Parathyroid adenoma (tissue), 2 donors: ENCODE measurements around the gene GRAPL.
"Not testable (repeated sequence)": the region's sequence is repeated elsewhere in the genome, so short reads cannot be mapped to it uniquely, and the experiment has no call there.

Experiments
- H2AFZ ChIP-seq: fragments of 300-600 bp; sonication (generic); one replicate; pipeline ENCODE4 v1.7.0; 2017; ENCODE audit warnings: antibody characterized with exemption, mild to moderate bottlenecking
- H3K27ac ChIP-seq: fragments of 300-600 bp; sonication (generic); one replicate; pipeline ENCODE4 v1.7.0; 2017
- H3K27me3 ChIP-seq: fragments of 300-600 bp; sonication (generic); one replicate; pipeline ENCODE4 v1.7.0; 2017; ENCODE audit warnings: low read length; ENCODE audit not compliant: control insufficient read depth, insufficient read depth
- H3K36me3 ChIP-seq: fragments of 300-600 bp; sonication (generic); one replicate; pipeline ENCODE4 v1.7.0; 2017; ENCODE audit warnings: low read length; ENCODE audit not compliant: control insufficient read depth, insufficient read depth
- H3K4me1 ChIP-seq: fragments of 300-600 bp; sonication (generic); one replicate; pipeline ENCODE4 v1.7.0; 2017; ENCODE audit warnings: control low read depth
- H3K4me2 ChIP-seq: fragments of 300-600 bp; sonication (generic); one replicate; pipeline ENCODE4 v1.7.0; 2017; ENCODE audit warnings: low read length
- H3K4me3 ChIP-seq: fragments of 300-600 bp; sonication (generic); one replicate; pipeline ENCODE4 v1.7.0; 2017; ENCODE audit warnings: low read depth, low read length
- H3K79me2 ChIP-seq: fragments of 300-600 bp; sonication (generic); one replicate; pipeline ENCODE4 v1.7.0; 2017; ENCODE audit warnings: control low read depth
- H3K9ac ChIP-seq: fragments of 300-600 bp; sonication (generic); one replicate; pipeline ENCODE4 v1.7.0; 2017; ENCODE audit warnings: mild to moderate bottlenecking
- H3K9me3 ChIP-seq: fragments of 300-600 bp; sonication (generic); one replicate; pipeline ENCODE4 v1.7.0; 2017; ENCODE audit warnings: low read length; ENCODE audit not compliant: control insufficient read depth
- donor health status: primary hyperparathyroidism.

Gene GRAPL

GRCh38 chr17:19157628-19158027 lies 30.2 kb downstream of the GRAPL start:
- not testable (repeated sequence) for H3K9me3 ChIP-seq, H3K36me3 ChIP-seq, H2AFZ ChIP-seq, H3K9ac ChIP-seq, H3K4me1 ChIP-seq, H3K4me3 ChIP-seq, H3K27ac ChIP-seq, H3K27me3 ChIP-seq, H3K79me2 ChIP-seq, H3K4me2 ChIP-seq

- H3K4me1 ChIP-seq, H3K4me3 ChIP-seq, H3K27me3 ChIP-seq, H3K4me2 ChIP-seq, H2AFZ ChIP-seq, H3K9ac ChIP-seq, H3K9me3 ChIP-seq, H3K36me3 ChIP-seq, H3K27ac ChIP-seq, H3K79me2 ChIP-seq: not testable (repeated sequence)
Measured at GRCh38 chr17:19158478-19158877, 31.1 kb downstream of the GRAPL start.

GRCh38 chr17:19158938-19159337 lies 31.5 kb downstream of the GRAPL start:
- H3K27ac ChIP-seq, H3K4me2 ChIP-seq: not testable (repeated sequence)

GRCh38 chr17:19161308-19162107 lies 34.1 kb downstream of the GRAPL start:
- not testable (repeated sequence) for H3K9me3 ChIP-seq, H3K4me2 ChIP-seq, H3K27ac ChIP-seq, H3K36me3 ChIP-seq, H3K4me3 ChIP-seq, H3K9ac ChIP-seq, H3K79me2 ChIP-seq, H2AFZ ChIP-seq, H3K27me3 ChIP-seq, H3K4me1 ChIP-seq

More at GRCh38 chr17:19158938-19159337, 31.5 kb downstream of the GRAPL start:
- H2AFZ ChIP-seq, H3K4me3 ChIP-seq, H3K79me2 ChIP-seq, H3K9me3 ChIP-seq, H3K9ac ChIP-seq, H3K27me3 ChIP-seq, H3K36me3 ChIP-seq, H3K4me1 ChIP-seq: not testable (repeated sequence)

- H3K9me3 ChIP-seq, H3K79me2 ChIP-seq, H3K27me3 ChIP-seq, H3K4me3 ChIP-seq, H3K27ac ChIP-seq, H2AFZ ChIP-seq, H3K4me2 ChIP-seq, H3K9ac ChIP-seq, H3K36me3 ChIP-seq, H3K4me1 ChIP-seq: not testable (repeated sequence)
Measured at GRCh38 chr17:19162384-19163216, 35.2 kb downstream of the GRAPL start.

- H3K4me3 ChIP-seq, H3K27me3 ChIP-seq, H3K4me1 ChIP-seq, H3K79me2 ChIP-seq, H3K36me3 ChIP-seq, H2AFZ ChIP-seq, H3K9ac ChIP-seq, H3K27ac ChIP-seq, H3K9me3 ChIP-seq, H3K4me2 ChIP-seq: not testable (repeated sequence)
Measured at GRCh38 chr17:19174422-19174821, 47.0 kb downstream of the GRAPL start.

GRCh38 chr17:19175410-19175809 lies 48.0 kb downstream of the GRAPL start:
- not testable (repeated sequence) for H3K4me2 ChIP-seq, H3K9ac ChIP-seq, H3K4me3 ChIP-seq, H3K4me1 ChIP-seq, H3K79me2 ChIP-seq, H3K9me3 ChIP-seq, H3K36me3 ChIP-seq, H2AFZ ChIP-seq, H3K27me3 ChIP-seq, H3K27ac ChIP-seq

GRCh38 chr17:19181040-19181875 lies 53.9 kb downstream of the GRAPL start:
- not testable (repeated sequence) for H3K9ac ChIP-seq, H3K27me3 ChIP-seq, H3K4me2 ChIP-seq, H3K36me3 ChIP-seq, H3K27ac ChIP-seq, H3K79me2 ChIP-seq, H3K9me3 ChIP-seq, H3K4me3 ChIP-seq, H3K4me1 ChIP-seq, H2AFZ ChIP-seq

GRCh38 chr17:19187883-19188869 lies 60.8 kb downstream of the GRAPL start:
- H3K4me1 ChIP-seq, H3K79me2 ChIP-seq, H3K9ac ChIP-seq, H3K4me3 ChIP-seq, H3K36me3 ChIP-seq, H3K27ac ChIP-seq, H2AFZ ChIP-seq, H3K27me3 ChIP-seq, H3K9me3 ChIP-seq, H3K4me2 ChIP-seq: not testable (repeated sequence)
